DMS153 treated with DMSO at 0.1 percent for 48 hours (cell line): Measurements from ENCODE around the gene MAN1A2.
A peak's percentile ranks its signal among the peaks of the same experiment; 100 is the strongest.
"Not testable (repeated sequence)": the region's sequence is repeated elsewhere in the genome, so short reads cannot be mapped to it uniquely, and the experiment has no call there.

Experiments
- DNase-seq: peaks from one replicate; lab custom pipeline; 2025; ENCODE audit not compliant: unreplicated experiment; lab: John Stamatoyannopoulos, UW

MAN1A2 gene

DNA sequence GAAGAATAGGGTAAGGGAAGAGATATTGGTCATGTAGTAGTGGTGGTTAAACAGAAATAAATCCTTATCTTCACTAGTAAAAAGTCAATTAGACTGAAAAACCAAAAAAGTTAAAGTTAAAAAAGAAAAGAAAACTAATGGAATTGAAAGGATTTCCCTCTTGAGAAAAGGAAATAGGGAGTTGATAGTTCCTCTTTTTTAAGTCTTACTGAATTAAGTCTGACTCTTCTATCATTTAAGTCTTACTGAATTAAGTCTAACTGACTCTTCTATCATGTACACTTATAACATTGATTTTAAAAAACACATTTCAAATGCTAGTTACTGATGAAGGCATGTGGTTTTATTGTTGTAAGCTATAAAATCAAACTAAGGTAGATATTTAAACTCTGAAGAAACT is 189.1 kb downstream of the MAN1A2 start:
- no peak for DNase-seq

DNA sequence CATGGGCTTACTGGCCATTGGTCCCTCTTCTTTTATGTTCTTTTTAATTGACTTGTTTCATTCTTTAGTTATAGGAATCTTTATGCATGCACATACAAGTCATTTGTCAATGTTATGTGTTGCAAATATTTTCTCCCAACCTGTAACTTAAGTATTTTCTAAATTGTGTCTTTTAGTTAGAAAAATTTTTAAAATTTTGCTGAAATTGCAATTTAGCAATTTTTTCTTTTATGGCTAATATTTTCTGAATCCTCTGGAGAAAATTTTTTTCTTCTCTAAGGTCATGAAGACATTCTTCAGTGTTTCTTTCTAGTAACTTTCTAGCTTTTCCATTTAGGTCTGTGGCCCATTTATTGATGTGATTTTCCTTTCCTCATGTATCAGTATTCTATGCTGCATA is 189.7 kb downstream of the MAN1A2 start:
- DNase-seq = no peak

DNA sequence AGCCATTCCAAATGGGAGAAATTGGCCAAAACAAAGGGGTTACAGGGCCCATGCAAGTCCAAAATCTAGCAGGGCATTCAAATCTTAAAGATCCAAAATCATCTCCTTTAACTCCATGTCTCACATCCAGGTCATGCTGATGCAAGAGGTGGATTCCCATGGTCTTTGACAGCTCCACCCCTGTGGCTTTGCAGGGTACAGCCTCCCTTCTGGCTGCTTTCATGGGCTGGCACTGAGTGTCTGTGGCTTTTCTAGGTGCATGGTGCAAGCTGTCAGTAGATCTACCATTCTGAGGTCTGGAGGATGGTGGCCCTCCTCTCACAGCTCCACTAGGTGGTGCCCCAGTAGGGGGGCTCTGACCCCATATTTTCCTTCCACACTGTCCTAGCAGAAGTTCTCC is 191.2 kb downstream of the MAN1A2 start:
- DNase-seq = not testable (repeated sequence)

DNA sequence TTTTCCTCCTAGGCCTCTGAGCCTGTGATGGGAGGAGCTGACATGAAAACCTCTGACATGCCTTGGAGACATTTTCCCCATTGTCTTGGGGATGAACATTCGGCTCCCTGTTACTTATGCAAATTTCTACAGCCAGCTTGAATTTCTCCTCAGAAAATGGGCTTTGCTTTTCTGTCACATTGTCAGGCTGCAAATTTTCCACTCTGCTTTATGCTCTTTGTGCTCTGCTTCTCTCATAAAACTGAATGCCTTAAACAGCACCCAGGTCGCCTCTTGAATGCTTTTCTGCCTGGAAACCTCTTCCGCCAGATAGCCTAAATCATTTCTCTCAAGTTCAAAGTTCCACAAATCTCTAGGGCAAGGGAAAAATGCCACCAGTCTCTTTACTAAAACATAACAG is 191.9 kb downstream of the MAN1A2 start:
- DNase-seq = no peak

DNA sequence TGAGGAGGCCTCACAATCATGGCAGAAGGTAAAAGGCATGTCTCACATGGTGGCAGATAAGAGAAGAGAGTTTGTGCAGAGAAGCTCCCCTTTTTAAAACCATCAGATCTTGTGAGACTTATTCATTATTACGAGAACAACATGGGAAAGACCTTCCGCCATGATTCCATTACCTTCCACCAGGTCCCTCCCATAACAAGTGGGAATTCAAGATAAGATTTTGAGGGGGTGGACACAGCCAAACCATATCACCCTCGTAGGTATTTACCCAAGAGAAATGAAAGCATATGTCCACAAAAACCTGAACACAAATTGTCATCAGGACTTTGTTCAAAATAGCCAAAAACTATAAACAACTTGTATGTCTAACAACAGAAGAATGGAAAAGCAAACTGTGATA is 192.7 kb downstream of the MAN1A2 start:
- DNase-seq = no peak

DNA sequence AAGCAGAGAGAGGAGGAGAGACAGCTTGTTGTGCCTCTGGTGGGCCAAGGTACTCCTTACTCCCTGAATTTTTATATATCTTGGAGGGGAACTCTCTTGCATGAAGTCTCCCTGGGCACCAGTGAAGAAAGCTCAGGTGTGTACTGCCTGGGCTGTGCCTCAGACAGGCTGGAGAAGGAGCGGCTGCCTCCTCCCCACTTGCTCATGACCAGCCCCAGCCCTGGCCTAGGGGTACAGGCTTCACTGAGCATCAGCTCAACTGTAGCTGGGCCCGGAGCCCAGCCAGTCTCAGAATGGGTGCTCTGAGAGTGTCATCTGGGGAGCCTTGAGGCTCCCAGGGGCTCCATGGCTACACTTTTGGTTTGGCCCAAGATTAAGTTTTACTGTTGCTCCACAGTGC is 193.8 kb downstream of the MAN1A2 start:
- no peak for DNase-seq

DNA sequence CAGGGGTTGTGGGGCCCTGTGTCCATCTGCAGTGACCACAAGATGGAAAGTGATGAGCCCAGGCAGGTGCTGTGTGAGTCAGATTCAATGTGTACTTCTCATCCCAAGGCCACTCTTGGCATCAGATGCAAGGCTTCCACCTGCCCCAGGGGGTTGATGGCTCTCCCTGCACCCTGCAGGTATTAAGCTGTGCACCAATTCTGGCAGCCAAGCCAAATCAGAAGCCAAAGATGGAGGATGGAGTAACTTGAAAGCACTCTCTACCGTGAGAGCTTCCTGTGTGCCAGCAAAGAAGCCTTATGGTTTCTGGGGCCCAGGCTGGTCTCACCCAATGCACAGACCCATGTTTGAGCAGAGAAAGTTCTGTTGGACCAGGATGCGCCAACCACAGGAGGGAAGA is 194.3 kb downstream of the MAN1A2 start:
- no peak for DNase-seq

DNA sequence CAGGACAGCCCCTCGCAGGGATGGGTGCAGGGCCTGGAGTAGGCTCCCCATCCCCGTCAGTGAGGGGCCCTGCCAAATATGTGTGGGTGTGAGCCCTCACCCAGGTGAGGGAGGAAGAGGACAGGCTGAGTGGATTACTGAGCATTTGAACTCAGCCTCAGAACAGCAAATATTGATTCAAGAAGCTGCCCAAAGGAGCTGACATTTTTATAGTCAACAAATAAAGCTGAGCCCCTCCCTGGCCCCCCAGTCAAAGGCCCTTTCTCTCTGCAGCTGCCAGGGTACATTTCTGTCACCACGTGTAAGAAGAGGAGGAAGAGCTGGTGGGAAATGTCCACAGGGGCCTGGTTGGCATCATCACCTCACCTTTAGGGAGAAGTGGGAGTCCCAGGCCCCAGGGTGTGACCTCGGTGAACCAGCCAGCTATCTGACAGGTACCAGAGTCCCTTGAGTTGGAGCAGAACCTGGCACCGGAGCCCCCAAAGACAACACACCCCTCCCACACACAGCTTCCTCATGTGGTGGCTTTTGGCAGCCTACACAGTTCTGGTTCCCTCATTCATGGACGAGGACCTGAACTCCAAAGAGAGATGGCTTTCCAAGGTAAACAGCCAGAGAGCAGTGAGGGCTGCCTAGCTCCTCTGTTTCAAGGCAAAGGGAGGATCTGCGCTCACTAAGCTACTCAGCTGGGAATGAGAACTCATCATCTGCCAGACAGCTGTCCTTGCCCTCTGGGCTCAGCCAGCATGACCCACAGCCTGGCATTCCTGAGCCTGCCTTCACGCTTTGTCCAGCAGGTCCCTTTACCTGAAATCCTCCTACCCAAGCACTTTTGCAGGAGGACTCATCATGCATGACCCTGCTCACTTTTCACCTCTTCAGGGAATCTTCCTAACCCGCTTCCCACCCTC is 195.6 kb downstream of the MAN1A2 start:
- peak; percentile 62 for DNase-seq

DNA sequence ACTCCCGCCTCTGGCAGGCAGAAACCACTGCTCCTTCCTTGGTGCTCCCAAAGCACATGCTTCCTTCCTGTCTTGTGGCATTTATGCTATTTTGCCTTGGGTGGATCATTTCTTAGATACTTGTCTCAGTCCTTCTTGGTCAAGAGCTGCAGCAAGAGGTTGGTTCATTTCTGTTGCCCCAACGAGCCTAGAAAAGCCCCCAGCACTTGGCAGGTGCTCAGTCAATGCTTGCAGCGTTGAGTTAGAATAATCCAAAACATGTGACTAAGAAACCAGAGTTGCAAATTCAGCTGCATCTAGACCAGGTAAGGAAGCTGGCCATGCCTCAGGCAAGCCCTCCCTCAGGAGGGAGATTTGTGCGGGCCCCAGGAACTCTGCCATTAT is 196.2 kb downstream of the MAN1A2 start:
- no peak for DNase-seq

DNA sequence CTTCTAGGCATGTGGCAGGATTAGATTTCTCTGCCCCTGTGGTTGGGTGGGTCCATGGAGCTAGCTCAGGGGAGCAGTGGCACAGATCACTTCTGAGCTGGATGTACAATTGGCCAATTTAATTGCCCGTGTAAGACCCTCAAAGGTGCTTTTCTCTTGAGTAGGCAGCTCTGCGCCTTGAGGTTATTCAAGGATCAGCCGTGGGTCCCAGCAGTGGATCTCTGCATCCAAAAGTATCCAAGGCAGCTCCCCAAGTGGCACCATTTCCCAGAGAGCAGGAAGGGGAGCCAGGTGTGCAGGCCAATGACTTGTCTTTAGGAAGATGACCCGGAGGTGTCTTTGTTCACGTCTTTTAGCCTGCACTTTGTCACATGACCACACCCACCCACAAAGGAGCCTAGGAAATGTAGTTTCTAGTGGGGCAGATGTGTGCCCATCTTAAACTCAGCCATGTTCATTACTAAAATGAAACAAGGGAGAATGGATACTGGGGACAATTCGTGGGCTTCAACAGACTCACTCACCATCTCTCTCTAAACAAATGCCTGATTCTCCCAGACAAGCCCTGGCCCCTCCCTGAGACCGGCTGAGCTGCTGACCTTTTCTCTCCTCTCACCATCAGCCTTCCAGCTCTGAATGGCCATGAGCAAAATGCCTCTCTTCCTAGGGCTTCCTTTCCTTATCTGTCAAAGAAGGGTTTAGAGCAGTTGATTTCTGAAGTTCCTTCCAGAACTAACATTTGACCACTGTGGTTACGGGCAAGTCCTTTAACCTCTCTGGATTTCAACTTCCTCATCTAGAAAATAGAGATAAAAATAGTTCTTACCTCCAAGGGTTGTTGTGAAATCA is 197.2 kb downstream of the MAN1A2 start:
- no peak for DNase-seq

DNA sequence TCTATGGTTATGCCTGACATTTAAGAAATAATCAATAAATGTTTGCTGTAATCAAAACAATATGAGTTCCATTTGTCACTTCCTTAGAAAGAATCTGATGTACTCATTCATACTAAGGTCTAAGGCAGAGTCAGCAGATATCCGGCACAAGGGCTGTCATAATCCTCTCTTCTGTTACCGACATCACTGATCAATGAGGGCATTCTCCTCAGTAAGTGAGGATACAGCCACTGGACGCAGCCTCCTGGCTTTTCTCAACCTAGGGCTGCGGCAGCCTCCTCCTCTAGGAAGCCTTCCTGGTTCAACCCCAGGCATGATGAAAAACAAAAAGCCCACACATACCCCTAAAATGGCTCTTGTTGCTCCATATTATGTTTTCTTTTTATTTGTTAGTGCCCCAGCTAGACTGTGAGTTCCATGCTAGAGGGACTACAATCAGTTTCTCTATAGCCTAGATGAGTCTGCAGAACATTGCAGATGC is 197.9 kb downstream of the MAN1A2 start:
- DNase-seq = no peak

DNA sequence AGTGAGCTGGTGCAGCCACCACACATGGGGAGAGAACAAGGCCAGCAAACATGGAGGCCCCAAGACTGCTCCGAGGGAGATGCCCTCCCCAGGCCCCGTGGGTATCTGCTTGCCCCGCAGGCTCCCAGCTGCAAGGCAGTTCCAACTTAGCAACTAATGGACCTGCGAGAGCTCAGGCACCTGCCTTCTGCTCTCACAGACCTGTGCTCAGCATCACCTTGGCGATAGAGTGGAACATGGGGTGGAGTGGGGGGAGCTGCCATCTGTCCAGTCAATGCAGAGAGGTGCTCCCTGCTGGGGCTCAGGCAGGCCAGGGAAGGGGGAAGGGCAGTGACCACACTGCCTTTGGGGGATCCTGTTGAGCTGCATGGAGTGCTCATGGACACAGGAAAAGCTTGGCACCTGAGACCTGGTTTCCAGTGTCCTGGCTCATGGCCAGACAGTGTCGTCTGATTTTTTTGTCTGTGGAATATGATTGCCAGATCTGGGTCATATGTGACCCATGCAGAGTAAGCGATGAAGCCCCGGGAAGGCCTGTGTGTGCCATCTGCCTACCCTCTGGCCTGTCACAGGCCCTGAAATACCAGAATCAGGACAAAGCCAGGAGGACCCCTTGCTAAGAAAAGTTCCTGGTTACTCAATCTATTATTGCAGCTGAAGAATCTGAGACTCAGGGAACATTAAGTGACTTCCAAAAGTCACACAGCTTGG is 198.7 kb downstream of the MAN1A2 start:
- DNase-seq = no peak

DNA sequence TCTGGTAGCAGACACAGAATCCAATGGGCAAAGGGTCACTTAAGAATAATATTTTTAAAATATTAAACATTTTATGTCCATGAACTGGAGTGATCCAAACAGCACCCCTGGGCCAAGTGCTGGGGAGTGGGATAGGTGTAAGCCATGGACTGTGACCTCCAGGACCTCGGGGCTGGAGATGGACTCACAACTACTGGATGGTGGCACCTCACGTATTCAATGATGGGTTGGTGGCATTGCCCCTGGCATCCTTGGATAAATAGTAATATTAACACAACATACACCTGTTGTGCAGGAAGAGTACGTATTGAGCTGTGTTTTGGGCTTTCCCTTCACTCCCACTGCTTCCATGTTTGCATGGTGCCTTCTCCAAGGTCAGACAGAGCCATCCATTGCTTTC is 199.3 kb downstream of the MAN1A2 start:
- no peak for DNase-seq

DNA sequence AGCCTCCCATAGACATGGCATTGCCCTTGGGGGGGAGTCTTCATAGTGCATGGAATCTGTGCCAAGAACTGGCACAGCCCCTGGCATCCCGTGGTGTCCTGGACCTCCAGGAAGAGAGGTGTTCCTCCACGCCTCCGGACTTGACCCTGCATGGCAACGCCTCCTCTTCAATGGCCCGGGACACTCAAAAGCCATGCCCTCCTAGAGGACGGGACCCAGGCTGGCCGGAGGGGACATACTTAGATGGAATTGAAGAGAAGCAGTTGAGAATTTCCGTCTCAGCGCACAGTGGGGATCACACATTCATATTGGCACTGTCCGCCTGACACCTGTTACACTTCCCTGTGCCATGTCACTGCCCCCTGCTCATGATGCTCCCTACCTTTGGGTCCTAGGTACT is 200.2 kb downstream of the MAN1A2 start:
- no peak for DNase-seq

DNA sequence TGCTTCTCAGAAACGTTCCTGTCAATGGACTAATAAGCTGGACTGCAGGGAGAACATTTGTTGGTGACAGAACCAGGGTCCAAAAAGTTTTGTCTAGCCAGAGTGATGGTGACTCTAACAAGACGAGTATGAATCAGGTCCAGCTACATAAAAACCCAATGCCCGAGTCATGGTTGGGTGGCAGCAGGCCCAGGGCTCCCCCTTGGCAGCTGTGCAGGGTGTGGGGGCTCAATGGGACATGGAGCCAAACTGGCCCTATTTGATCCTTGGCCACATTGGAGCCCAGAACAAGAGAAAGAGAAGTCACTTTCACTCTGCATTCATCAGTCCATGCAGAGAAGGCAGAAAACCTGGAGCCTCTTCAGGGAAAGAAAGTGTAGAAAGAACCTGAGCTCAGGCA is 200.7 kb downstream of the MAN1A2 start:
- DNase-seq = no peak

DNA sequence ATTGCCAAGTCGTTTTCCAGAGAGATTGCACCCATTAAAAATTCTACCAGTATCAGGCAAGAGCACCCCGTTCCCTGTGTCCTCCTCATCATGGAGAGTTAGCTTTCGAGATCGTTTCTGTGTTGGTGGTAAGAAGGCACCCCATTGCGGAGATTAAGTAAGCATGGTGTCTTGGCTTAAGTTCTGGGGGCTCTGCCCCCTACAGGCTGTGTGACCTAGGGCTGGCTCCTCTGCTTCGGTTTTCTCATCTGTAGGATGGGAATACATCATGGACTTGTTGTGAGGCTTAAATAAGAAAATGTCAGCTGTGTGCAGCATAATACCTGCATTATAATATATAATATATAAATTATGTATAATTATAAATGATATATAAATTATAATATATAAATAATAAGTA is 201.8 kb downstream of the MAN1A2 start:
- DNase-seq = no peak

DNA sequence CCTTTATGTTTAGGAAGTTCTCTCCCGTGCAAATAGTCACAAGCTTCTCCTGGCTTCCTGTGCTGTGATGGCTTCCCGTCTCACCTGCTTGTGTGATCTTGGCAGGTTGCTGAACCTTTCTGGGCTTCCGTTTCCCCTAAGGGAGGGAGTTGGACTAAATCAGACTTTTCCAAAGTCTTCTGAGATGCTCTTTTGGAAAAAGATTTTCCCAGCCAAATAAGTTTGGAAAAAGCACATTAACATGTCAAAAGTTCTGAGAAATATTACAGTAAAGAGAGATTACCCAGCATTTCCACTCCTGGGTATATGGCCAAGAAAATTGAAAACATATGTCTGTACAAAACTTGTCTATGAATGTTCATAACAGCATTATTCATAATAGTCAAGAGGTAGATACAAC is 202.6 kb downstream of the MAN1A2 start:
- no peak for DNase-seq

DNA sequence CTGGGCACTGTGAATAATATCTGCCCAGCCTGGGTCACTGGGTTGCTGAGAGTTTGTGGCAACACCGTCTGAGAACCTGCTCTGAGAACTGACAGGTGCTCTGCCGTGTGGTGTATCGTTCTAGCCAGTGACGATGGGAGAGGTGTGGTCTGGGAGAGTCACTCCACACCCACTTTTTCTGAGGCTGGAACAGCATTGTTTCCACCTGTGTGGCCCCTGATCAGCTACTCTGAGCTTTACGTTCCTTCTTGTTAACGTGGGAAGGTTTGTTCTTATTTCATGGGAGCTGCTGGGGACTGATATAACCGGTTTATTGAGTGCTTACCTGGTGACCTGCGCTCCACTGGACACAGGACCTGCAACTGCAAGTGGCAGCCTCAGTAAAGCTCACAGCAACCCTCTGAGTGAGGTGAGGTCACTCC is 203.8 kb downstream of the MAN1A2 start:
- DNase-seq = no peak

DNA sequence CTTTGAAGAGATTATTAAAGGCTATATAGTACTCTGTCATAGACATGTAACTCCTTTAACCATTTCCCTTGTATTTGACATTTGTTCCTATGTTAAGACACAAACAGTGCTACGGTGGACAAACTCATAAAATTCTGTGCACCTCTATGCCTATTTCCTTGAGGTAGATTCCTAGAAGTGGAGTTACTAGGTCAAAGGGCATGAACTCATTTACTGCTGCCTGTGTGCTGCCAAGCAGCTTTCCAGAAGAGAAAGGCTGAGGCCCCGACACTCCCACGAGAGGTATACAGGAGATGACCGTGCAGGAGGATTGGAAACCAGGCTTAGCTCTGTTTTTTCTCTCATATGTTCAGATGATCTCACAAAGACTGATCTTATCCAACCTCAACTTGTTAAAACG is 204.2 kb downstream of the MAN1A2 start:
- no peak for DNase-seq

DNA sequence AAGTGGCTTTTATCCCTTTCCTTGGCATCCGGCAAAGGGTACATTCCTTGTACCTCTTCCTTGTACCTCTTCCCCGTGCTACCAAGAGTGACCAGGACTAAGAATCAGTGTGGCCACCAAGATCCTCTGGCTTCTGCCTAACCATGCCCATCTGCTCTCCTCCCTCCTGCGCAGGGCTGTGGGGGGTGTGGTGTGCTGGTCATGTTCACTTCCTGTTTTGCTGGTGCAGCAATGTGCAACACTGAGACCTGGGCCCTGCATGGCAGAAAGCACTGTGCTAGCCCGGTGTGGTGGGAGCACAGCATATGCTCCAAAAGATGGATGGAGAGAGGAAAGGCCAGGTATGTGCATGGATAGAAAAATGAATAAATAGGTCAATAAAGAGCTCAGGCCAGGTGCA is 205.3 kb downstream of the MAN1A2 start:
- no peak for DNase-seq

DNA sequence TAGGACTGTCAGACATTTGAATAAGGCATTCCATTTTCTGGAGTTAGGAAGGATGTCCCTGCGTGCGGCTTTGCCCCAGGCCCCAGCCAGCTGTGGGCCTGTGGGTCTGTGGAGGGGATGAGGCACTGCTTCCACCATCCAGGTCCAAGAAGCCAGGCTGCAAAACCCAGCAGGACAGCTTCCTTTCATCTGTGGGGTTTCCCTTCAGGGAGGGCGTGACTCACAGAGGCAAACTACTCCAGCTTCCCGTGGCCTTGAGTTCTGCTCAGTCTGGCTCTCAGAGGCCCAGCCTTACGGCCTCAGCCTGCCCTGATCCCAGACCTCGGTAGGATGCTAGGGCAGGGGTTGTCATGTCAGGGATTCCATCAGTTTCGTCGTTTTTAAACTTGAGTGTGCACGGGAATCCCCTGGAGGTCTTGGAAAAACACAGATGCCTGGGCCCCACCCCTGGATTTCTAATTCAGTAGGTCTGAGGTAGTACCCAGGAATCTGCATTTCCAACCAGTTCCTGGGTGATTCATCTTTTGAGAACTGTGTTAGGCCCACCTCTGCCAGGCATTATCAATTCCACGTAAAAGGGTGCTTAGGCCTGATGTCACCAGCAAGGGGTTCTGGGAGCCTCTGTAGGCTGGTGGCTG is 206.3 kb downstream of the MAN1A2 start:
- no peak for DNase-seq
